GM19452 (cell line): ENCODE results near the gene TLE2.
"Not testable (repeated sequence)": the region's sequence is repeated elsewhere in the genome, so short reads cannot be mapped to it uniquely, and the experiment has no call there.

ENCODE experiments used
- ATAC-seq: cut with Tn5 transposase; IDR thresholded peaks from one replicate; pipeline ENCODE4 v1.9.1; 2021; ENCODE audit not compliant: unreplicated experiment

The TLE2 gene

GRCh38 chr19:3038214-3038613, 9.1 kb upstream of the TLE2 start:
- no peak for ATAC-seq

- ATAC-seq: not testable (repeated sequence)
Measured at GRCh38 chr19:3036977-3037544, 8.0 kb upstream of the TLE2 start.

- ATAC-seq: peak; percentile 59
Measured at GRCh38 chr19:3036119-3036976, 7.3 kb upstream of the TLE2 start.

- ATAC-seq: peak; percentile 76
Measured at GRCh38 chr19:3035542-3036118, 6.5 kb upstream of the TLE2 start.

GRCh38 chr19:3034656-3035541, 5.8 kb upstream of the TLE2 start:
- no peak for ATAC-seq

GRCh38 chr19:3034406-3034655, 5.3 kb upstream of the TLE2 start:
- no peak for ATAC-seq

GRCh38 chr19:3033595-3034405, 4.7 kb upstream of the TLE2 start:
- ATAC-seq: no peak

GRCh38 chr19:3031607-3031867, 2.5 kb upstream of the TLE2 start:
- ATAC-seq: no peak

GRCh38 chr19:3028305-3029064, 595 bp downstream of the TLE2 start:
- ATAC-seq: no peak

- ATAC-seq: no peak
Measured at GRCh38 chr19:3027981-3028304, 1.1 kb downstream of the TLE2 start.

GRCh38 chr19:3027292-3027691, 1.8 kb downstream of the TLE2 start:
- no peak for ATAC-seq

- ATAC-seq: no peak
Measured at GRCh38 chr19:3026768-3027167, 2.3 kb downstream of the TLE2 start.

GRCh38 chr19:3025549-3025886, 3.6 kb downstream of the TLE2 start:
- no peak for ATAC-seq

GRCh38 chr19:3024870-3025548, 4.1 kb downstream of the TLE2 start:
- no peak for ATAC-seq

- ATAC-seq: no peak
Measured at GRCh38 chr19:3024509-3024869, 4.6 kb downstream of the TLE2 start.

- no peak for ATAC-seq
Measured at GRCh38 chr19:3020321-3020960, 8.6 kb downstream of the TLE2 start.

GRCh38 chr19:3019211-3019854, 9.7 kb downstream of the TLE2 start:
- ATAC-seq: no peak

- ATAC-seq: no peak
Measured at GRCh38 chr19:3017923-3018322, 11.2 kb downstream of the TLE2 start.
